ENCODE results near the gene NUTM2A.
"Not testable (repeated sequence)": the region's sequence is repeated elsewhere in the genome, so short reads cannot be mapped to it uniquely, and the experiment has no call there.

GRCh38 chr10:87191841-87192240 is 33.4 kb upstream of the NUTM2A start:
- not testable (repeated sequence) for TF ChIP-seq CTCF, POLR2A (IDR thresholded peaks at IDR 0.05)
